Erythroblast (primary cell): ENCODE measurements around the gene PRTFDC1.

Source experiments
- GATA1 ChIP-seq: IDR thresholded peaks from 2 replicates; pipeline ENCODE4 v1.6.1; 2011; ENCODE audit warnings: low read depth, mild to moderate bottlenecking, control low read depth, low read length, moderate library complexity
- POLR2A ChIP-seq: IDR thresholded peaks from 2 replicates; pipeline ENCODE4 v1.6.1; 2011; ENCODE audit warnings: mild to moderate bottlenecking, low read length

DNA sequence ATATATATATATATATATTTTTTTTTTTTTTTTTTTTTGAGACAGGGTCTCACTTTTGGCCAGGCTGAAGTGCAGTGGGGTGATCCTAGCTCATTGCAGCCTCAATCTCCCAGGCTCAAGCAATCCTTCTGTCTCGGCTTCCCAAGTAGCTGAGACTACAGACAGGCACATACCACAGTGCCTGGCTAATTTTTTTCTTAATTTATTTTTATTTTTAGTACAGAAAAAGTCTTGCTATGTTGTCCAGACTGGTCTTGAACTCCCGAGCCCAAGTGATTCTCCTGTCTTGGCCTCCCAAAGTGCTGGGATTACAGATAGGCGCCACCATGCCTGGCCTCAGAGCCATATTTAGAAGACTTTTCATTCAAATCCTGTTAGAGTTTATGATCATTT lies 79.6 kb downstream of the PRTFDC1 start:
- no peak for TF ChIP-seq POLR2A
- no peak for TF ChIP-seq GATA1
